HTR-8/SVneo (cell line): ENCODE results near the gene RNF31.
A peak's percentile ranks its signal among the peaks of the same experiment; 100 is the strongest.

Source experiments
- DNase-seq: peaks from one replicate; pipeline ENCODE4 v3.0.0; 2011; ENCODE audit warnings: low spot score, mixed read lengths; ENCODE audit not compliant: insufficient read length
- FAIRE-seq: peaks from 2 replicates; lab custom pipeline; 2011; peaks lifted over from hg19 to GRCh38; lab: Jason Lieb, UNC

RNF31 gene

DNA sequence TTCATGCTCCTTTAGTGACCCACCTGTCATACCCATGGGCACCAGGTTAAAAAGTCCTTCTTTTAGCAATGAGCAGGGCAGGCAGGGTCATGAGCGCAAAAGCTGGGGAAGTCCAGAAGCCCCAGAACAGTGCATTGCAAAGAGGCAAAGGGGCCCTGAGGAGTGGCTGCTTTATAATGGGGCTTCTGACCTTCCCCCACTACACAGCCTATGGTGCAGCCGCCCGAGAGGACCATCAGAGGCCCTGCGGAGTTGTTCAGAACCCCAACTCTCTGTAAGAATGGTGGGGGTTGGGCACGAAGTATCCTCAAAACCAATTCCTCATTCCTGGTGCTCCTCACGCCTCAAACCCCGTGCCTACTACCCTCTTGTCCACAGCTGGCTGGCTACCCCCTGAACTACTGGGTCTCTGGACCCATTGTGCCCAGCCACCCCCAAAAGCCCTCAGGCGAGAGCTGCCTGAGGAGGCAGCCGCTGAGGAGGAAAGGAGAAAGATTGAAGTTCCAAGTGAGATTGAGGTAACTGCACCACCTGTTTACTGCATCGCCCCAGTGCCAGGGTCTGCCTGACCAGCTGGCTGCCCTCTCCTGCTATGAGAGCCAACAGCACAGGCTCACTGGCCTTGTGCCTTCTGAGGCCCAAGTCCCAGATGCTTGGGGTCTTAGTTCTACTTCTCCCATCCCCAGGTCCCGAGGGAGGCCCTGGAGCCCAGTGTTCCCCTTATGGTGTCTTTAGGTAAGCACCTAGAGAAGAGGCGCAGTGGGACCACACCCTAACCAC, 31.3 kb downstream of the RNF31 start:
- DNase-seq = no peak
- no peak for FAIRE-seq

DNA sequence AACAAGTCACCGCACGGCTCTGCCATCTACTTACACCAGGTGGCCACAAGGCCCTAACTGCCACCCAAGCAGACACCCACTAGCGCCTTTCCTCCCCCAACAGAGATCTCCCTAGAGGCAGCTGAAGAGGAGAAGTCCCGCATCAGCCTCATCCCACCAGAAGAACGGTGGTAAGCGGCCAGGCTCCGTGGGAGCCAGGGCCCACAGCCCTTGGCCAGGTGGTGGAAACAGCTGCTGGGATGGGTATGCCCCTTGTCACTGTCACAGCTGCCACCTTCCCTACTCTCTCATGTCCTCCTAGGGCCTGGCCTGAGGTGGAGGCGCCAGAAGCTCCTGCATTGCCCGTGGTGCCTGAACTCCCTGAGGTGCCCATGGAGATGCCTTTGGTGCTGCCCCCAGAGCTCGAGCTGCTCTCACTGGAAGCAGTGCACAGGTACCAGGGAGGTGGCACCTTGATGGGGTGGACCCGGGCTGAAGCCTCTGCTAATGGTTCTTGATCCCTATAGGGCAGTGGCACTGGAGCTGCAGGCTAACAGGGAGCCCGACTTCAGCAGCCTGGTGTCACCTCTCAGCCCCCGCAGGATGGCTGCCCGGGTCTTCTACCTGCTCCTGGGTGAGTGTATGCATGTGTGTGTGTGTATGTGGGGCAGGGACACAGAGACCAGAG, 32.1 kb downstream of the RNF31 start:
- DNase-seq (no peak), FAIRE-seq (no peak)

DNA sequence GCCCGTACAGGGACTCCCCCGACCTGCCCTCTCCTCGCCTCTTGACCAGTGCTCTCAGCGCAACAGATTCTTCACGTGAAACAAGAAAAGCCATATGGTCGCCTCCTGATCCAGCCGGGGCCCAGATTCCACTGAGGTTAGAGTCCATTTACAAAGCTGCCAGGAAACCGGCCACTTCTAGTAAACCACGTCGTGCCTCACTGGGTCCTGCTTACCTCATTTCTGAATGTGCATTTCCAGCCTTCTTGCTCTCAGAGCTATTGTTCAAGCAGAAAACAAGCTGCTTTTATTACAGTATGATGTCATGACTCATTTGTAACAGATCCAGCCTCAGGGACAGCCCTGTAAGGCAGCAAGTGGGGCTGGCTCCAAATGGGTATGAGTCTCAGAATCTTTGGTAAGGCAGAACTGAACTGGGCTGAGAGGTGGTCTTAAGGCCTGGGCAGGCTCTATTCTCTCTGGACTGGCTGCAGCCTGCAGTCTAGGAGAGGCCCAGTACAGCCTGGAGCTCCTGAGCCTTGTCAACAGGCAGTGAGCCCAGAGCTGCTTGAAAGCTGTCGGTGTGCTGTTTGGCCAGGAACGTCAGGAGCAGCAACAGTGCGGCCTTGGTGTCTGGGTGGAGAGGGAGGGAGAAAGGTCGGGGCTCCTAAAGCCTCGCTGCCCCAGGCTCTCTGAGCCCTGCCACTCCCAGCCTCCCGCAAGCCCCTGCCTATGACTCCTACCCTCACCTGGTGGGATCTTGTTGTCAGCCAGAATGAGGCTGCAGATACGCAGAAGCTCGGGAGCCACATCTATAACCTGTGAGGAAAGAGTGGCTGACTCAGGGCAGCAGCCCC, 32.9 kb downstream of the RNF31 start:
- no peak for FAIRE-seq
- no peak for DNase-seq

DNA sequence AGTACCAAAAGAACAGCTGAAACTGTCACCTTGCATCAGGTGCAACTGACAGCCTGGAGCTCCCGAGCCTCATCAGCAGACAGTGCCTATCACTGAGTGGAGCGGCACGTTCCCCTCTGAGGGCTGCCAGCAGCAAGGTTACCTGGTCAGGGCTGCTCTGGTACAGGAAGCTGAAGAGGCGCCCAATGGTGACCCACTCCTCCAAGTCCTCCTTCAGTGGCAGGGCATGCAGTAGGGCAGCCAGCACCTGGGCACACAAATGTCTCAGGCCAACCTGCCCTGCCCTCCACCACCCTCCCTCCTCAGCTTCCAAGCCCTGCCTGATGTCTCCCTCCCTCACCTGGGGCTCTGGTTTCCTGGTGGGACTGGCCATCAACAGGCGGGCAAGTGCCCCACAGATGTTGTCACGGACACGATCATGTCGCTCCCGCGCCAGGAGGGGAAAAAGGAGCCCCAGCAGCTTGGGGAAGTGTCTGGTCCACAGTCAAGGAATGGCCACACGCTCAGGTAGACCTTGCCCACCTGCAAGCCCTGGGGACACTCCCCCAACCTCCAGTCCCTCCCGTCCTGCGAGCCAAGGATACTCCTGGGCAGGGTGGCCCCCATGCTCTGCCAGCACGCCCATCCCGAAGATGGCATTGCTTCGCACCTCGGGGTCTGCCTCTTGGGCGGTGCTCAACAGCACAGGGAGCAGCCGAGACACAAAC, 34.2 kb downstream of the RNF31 start:
- DNase-seq = no peak
- no peak for FAIRE-seq

DNA sequence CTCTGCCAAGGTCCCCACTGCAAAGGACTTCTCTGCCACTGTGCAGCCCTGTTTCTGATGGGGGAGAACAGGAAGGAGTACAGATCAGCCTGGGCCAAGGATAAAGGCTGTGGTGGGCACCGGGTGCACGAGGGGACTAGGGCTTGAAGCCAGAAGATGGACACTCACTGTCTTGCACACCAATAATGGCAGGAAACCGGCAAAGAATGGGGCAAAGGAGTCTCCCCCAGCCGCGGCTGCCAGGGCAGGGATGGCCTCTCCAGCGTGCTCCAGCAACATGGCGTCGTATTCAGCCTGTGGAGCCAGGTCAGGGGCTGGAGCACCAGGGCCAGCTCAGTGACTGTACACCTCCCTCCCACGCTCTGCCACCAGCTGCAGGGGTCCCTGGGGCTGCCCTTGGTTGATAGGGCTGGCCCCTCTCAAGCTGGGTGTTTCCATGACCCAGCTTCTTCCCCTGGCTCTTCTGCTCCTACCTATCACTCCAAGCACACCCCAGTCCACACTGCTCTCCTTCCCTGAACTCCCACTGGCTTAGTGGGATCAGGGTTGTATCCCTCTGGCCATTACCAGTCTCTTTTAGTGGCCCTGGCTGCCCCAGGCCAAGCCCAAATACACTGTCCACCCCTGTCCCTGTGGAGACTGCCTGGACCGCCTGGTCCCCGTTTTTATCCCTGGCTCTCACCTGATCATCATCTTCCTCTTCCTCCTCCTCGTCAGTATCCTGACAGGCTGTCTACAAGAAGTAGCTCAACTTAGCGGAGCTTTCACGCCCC, 35.0 kb downstream of the RNF31 start:
- no peak for FAIRE-seq
- DNase-seq = no peak

DNA sequence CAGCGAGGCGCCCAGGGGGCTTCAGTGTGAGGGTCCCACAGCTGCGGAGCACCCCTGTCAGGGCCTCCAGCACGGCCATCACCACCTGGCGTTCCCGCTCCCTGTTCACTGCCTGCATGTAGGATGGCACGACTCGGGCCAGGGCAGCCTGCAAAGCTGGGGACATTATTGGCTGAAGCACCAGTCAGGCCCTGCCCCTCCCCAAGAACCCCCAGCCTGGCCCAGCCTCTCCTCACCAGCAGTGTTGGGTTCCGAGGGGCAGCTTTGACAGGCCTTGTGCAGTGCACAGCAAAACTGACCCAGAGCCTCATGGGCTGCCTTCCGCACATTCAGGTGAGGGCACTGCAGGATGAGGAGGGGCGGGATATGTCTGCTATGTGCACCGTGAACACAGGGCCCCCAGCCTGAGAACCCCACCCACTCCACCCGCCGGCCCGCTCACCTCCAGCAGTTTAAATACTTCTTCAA, 35.8 kb downstream of the RNF31 start:
- DNase-seq (no peak), FAIRE-seq (no peak)

DNA sequence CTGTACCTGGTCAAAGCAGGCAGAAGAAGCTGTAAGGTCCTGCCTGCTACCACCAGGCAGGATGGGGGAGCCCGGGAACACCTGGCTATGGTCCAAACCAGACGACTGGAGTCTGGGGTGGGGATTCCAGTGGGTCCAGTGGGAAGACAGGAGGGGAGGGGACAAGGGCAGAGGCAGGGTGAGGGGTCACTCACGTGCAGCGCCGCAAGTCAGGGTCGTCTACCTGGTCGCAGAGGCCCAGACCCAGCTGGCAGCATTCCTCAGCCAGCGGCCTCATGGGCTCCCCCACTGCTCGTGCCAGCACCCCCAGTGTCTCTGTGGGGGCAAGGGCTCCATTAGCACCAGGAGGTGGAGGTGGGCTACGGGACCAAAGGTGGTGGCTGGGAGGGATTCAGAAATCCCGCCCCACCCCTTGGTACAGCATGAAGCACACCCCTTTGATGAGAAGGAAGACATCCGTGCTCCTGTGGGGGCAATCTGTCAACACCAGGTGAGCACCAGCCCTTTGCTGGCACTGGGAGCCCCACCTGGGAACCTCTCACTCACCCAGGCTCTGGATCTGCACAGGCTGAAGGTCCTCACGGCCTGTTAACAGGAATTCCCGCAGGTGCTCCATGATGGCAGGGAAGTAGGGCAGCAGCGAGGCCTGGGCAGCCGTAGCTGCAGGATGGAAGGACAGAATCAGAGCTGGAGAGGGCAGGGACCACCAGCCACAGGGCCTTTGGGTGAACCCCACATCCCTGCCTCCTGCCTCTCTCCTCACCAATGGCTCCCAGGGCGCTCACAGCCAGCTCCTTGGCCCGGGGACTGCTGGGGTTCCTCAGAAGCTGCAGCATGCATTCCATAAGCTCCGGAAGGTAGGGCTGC, 37.0 kb downstream of the RNF31 start:
- no peak for DNase-seq
- FAIRE-seq = no peak

DNA sequence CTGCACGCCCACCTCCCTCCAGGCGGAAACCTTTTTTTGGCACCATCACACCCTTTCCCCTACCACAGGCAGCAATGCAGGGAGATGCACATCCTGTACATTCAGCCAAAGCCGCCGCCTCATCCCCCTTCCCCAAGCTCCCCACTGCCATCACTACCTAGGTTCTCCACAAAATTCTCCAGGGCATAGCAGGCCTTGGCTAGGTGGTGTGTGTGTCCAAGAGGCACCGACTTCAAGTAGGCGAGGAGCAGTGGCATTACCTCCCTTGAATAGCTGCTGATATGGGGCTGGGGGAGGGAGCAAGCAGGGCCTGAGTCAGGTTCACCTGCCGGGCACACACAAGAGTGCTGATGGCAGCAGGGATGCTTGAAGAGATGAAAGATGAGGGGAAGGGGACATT, 37.7 kb downstream of the RNF31 start:
- DNase-seq = no peak
- FAIRE-seq = no peak

DNA sequence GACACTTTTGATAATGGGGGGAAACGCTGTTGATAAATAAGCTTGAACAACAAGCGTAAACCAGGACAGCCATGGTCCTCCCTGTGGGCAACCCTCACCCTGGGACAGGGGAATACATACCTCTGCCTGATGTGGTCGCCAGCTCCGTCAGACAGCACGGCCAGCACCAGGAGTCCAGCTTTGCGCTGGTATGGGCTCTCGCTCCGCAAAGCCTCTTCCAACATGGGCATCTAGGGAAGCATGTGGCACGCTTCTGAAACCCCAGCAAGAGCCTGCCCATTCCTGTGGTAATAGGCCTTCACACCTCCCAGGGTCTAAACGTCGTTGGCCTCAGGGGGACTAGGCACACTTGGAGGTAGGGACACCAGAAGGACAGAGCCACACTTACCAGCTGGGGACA, 38.4 kb downstream of the RNF31 start:
- FAIRE-seq = no peak
- no peak for DNase-seq

DNA sequence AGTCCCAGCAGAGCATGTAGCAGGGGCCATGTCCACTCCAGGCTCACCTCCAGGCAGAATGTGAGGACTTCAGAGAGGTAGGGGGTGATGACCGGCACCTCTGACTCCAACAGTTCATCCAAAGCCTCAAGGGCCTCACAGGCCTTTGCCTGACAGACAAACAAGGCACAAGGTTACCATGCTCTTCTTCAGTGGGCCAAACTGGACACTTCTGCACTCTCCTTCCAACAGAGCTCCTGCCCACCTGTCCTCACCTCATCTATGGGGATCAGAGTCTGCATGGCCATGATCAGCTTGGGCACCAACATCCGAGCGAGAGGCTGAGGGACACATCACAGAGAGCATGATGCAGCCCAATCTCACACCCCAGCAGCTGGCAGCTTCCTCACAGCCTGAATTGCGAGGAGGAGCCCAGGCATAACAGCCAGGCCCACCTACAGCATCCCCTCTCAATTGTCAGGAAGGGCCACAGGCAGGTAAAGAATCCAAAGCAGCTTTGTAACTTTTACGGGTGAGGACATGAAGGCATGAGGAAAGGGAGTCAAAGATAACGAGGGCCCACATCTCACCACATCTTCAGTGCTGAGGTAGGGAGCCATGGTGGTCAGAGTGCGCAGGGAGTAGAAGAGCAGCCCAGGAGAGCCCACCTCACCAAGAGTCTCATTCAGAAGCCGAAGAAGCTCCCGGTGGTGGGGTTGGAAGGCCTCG, 39.7 kb downstream of the RNF31 start:
- FAIRE-seq = no peak

DNA sequence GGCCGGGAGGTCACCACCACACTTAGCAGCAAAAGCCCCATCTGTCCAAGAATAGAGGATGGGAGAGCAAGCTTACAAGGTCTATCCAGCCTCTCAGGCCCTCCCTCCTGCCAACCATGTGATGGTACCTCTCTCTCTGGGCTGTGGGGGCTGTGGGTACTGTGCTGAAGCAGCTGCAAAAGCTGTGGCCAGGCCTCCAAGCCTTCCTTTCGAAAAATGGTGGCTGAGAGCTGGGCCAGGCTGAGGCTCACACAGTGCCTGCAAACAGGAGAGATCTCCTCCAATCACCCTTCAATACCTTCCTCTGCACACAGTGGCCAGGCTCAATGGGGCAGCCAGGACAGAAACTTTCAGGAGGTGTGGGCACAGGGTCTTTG, 40.2 kb downstream of the RNF31 start:
- DNase-seq (no peak), FAIRE-seq (no peak)

More for the DNA sequence above, 39.7 kb downstream of the RNF31 start:
- no peak for DNase-seq

DNA sequence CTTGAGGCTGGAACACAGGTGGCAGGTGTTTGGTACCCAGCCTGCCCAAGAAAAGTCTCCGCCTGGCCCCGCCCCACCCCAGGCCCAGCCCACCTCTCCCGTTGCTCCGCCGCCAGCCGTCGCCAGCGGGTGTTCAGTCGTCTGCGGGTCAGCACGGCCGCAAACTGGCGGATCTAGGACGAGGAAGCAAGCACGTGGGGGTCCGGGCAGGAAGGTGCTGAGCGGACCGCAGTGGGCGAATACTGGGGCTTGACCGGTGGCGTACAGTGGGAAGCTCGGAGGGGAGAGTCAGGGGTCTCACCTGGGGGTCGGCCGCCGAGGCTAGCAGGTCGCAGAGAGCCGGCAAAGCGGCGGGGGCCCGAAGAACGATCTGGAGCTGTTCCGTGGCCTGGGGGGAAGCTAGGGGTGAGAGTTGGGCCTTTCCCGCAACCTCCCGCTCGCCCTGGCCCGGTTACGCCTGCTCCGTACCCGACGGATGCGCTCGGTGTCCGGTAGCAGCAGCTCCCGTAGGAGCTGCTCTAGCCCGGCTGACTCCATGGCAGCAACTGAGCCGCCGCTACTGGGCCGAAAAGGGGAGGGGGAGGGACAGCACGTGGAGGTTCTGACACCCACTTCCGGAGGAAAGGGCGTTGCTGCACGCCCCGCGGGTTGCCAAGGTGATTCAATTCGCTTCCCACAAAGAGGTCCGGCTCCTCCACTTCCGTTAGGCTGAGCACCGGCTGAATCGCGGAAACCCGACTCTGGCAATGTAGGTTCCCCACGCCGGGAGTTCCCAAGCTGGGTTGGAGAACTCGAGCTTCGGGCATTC, 41.2 kb downstream of the RNF31 start, which contains the start of gene IPO4:
IPO4 (minus strand) TSS at position 566 of the 808 bp plus-strand sequence; CDS start at position 537, 29 bp downstream.
- FAIRE-seq (no peak), DNase-seq (peak; percentile 90)

DNA sequence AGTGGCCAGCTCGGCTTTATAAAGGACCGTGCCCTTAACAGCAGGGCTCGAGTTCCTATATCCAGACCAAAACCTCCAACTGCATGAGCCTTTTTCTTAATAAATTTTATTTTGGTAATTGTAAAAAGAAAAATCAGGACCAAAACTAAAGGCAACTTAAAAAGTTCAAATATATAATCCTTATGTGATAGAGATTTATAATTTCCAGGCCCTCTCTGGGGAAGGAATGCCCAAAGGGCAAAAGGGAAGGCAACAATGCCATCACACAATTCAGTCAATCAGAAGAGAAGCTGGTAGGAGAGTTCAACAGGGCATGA, 41.7 kb downstream of the RNF31 start:
- FAIRE-seq (no peak), DNase-seq (no peak)

DNA sequence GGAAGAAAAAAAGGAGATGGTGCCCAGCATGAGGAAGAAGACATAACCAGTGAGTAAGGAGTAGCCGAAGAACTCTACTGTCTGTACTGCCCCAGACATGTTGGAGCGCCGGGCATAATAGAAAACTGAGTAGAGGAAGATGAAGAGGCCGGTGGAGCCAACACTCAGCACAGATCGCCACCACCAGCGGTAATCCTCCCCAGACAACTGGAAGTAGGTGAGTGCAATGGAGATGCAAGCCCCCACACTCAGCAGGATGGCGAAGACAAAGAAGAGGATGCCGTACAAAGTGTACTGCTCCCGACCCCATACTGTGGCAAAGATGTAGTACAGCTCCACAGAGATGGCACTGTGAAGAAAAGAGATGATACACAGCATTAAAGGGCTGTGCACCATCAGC, 42.2 kb downstream of the RNF31 start:
- DNase-seq (no peak), FAIRE-seq (no peak)

DNA sequence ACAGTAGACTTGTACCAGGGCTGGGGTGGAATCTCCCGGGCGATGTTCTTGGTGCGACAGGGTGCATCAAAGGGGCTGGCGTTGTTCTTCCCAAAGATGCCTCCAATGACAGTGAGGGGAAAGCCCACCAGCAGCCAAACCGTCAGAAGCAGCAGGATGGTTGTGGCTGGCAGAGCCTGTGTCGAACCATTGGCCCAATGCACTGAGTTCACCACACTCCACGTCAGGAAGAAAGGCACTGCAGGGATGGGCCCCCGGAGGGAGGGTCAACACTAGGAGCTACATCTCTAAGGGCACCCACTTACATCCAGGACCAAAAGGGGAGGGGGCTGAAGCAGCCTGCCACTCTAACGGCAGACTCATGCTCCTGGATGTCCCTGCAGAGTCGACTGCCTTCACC, 43.1 kb downstream of the RNF31 start:
- FAIRE-seq = no peak
- DNase-seq = no peak

DNA sequence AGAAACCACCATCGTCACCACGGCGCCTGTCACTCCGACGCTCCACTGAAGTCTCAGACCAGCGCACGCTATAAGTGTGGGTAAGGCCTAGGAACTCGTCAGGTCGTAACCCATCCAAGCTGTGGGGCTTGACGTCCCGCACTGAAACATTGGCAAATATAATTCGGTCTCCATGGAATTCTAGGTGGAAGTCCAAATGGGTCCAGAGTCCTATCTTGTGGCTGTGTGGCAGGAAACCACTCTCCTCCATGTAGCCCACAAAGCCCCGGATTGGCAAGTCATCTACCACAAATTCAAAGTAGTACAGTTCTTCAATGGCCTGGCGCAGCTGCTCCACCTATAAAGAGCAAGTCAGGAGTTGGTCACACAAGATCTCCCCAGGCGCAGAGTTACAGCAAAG, 45.6 kb downstream of the RNF31 start:
- no peak for DNase-seq
- no peak for FAIRE-seq

DNA sequence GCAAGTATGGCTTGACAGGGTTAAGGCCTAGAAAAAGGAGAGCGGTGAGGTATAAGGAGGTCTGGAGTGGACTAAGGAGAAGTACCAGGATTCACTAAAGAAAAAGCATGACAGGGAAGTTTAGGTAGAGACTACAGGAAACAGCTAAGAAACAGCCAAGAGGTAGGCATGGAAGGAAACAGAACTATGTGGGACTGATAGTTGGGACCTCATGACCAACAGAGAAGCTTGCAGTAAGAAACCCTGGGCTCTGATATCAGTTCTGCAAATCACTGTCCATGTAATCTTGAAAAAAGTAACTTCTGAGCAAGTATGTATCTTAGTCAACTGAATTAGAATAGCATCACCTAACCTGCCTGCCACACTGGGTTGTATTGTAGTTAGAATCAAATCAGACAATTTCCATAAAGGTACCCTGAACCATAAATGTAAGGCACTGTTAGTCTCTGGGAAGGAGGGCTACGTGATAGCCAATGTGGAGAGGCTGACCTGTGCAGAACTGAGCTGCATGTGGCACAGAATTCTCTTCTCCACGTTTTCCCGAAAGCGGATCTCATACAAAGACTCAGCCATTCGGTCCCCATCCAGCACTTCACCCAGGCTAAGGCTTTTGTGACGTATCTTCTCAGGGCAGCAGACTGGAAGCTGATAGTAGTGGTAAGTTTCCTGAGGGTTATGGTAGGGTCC, 47.0 kb downstream of the RNF31 start:
- FAIRE-seq = no peak

More for the DNA sequence above, 47.0 kb downstream of the RNF31 start:
- DNase-seq = no peak
